GM12892 (cell line): Measurements from ENCODE around the gene SPECC1L.

Source experiments
- POLR2A ChIP-seq: IDR thresholded peaks from 2 replicates; pipeline ENCODE4 v1.6.1; 2011; ENCODE audit warnings: low read depth, low read length, control low read depth
- POLR2AphosphoS5 ChIP-seq: IDR thresholded peaks from 2 replicates; pipeline ENCODE4 v1.6.1; 2011; ENCODE audit warnings: low read depth, low read length, control low read depth
- TAF1 ChIP-seq: IDR thresholded peaks from 2 replicates; pipeline ENCODE4 v1.6.1; 2011; ENCODE audit warnings: low read depth, mild to moderate bottlenecking, control low read depth, low read length, borderline replicate concordance

DNA sequence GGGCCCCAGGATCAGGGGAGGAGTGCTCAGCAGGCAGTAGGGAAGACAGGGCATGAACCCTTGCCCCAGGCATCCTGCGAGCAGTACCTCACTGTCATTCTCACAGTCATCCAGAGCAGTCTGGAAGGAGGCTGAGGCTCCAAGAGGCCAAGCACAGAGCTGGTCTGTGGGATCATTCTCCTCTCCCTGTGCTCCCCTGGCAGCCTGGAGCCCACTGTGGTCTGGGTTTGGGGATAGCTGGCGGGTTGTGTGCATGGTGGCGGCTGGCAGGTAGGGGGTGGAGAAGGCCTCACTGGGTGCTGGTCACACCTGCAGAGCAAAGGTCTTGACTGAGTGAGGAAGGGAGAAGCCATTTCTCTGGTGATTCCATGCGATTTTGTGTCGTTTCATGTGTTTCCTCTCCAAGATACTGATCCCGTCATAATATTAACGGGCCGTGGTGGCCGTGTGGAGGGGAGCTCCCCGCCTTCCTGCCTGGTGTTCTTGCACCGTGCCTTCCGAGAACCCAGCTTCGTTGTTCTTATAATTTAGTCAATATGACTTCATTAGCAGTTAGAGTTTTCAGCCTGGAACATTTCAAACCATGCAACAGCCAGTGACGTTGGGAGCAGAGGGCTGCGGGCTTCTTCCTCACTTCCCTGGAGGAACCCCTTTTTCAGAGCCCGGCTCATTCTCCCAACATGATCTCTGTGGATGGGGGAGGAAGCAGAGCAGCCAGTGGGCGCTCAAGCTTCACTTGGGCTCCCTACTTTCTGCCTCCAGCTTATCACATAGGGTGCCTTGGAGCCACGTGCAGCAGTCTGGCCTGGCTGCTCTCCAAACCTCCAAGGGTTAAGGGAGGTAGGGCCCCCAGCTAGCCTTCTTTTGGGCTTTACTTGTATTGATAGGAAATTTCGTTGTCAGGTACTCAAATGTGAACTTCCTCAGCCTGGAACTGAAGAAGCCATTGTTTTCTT, 136.0 kb downstream of the SPECC1L start:
- no peak for TF ChIP-seq POLR2A
- TF ChIP-seq POLR2AphosphoS5 = no peak
- no peak for TF ChIP-seq TAF1
